SK-N-MC (cell line): ENCODE data around the gene CCDC78.
A peak's percentile ranks its signal among the peaks of the same experiment; 100 is the strongest.

Source experiments
- DNase-seq: peaks from one replicate; pipeline ENCODE4 v3.0.0-alpha.2; 2011; ENCODE audit warnings: low read depth, low spot score
- H3K27ac ChIP-seq: fragments of 200-600 bp; sonication (generic); 2 replicates; pipeline ENCODE4 v1.5.1; 2016; ENCODE audit warnings: mixed run types
- H3K36me3 ChIP-seq: fragments of 200-600 bp; sonication (generic); 2 replicates; pipeline ENCODE4 v1.6.1; 2017; ENCODE audit warnings: antibody characterized with exemption, low read length, mixed read lengths; ENCODE audit not compliant: insufficient read depth
- H3K4me3 ChIP-seq: fragments of 200-600 bp; sonication (generic); 2 replicates; pipeline ENCODE4 v1.5.1; 2016
- H3K9ac ChIP-seq: fragments of 200-600 bp; sonication (generic); 2 replicates; pipeline ENCODE4 v1.8.0; 2017; ENCODE audit warnings: mixed run types, mixed read lengths; ENCODE audit not compliant: insufficient read length
- H3K9me3 ChIP-seq: fragments of 200-600 bp; sonication (generic); 2 replicates; pipeline ENCODE4 v1.6.1; 2017; ENCODE audit warnings: low read depth, mild to moderate bottlenecking, antibody characterized with exemption, low read length, moderate library complexity, mixed read lengths
- EZH2 ChIP-seq: fragments of 200-600 bp; sonication (generic); IDR thresholded peaks from one replicate; pipeline ENCODE4 v1.6.1; 2017; ENCODE audit warnings: antibody characterized with exemption
- FOXP2 ChIP-seq: optimal IDR thresholded peaks from 2 replicates; pipeline ENCODE3; 2011; ENCODE audit warnings: mild to moderate bottlenecking, moderate library complexity; ENCODE audit not compliant: insufficient read depth; ENCODE audit errors: extremely low read length, control extremely low read depth
- POLR2AphosphoS5 ChIP-seq: IDR thresholded peaks from 2 replicates; pipeline ENCODE4 v1.6.1; 2012; ENCODE audit warnings: mild to moderate bottlenecking, low read depth, low read length, borderline replicate concordance

CCDC78 gene

GRCh38 chr16:705431-706188, 20.6 kb downstream of the CCDC78 start, which contains the start of gene FBXL16:
Gene FBXL16, minus strand, starts transcription at chr16:705801. Its CDS starts 8,396 bp downstream, at chr16:697405.
- Histone ChIP-seq H3K27ac (no peak within 1 kb of the TSS), H3K4me3 (no peak within 1 kb of the TSS), H3K9me3 (no peaks in the 10 kb centered on the region), H3K36me3 (no peaks in the 10 kb centered on the region), H3K9ac (no peak within 1 kb of the TSS)
- TF ChIP-seq FOXP2 (no peak), EZH2 (no peak), POLR2AphosphoS5 (no peak)
- no peak for DNase-seq

- DNase-seq, result no peak
- Histone ChIP-seq H3K4me3 (no peak overlapping the region), H3K27ac (no peak overlapping the region), H3K9me3 (no peaks in the 10 kb centered on the region), H3K9ac (no peak overlapping the region), H3K36me3 (no peaks in the 10 kb centered on the region)
- TF ChIP-seq FOXP2 (no peak), EZH2 (no peak), POLR2AphosphoS5 (no peak)
Observed at GRCh38 chr16:704552-705380, 21.5 kb downstream of the CCDC78 start.

- Histone ChIP-seq H3K4me3 (no peak overlapping the region), H3K27ac (no peak overlapping the region), H3K9ac (no peak overlapping the region), H3K9me3 (no peaks in the 10 kb centered on the region), H3K36me3 (no peaks in the 10 kb centered on the region)
- TF ChIP-seq FOXP2 (no peak), POLR2AphosphoS5 (no peak), EZH2 (no peak)
- no peak for DNase-seq
Observed at GRCh38 chr16:704047-704446, 22.2 kb downstream of the CCDC78 start.

GRCh38 chr16:703406-703805, 22.8 kb downstream of the CCDC78 start:
- no peak for DNase-seq
- no peak for TF ChIP-seq POLR2AphosphoS5
- Histone ChIP-seq H3K9me3 (no peaks in the 10 kb centered on the region), H3K4me3 (no peak overlapping the region), H3K9ac (no peak overlapping the region), H3K36me3 (no peaks in the 10 kb centered on the region), H3K27ac (no peak overlapping the region)

GRCh38 chr16:702341-702740, 23.9 kb downstream of the CCDC78 start:
- no peaks in the 10 kb centered on the region for H3K9me3 ChIP-seq

GRCh38 chr16:700684-701584, 25.3 kb downstream of the CCDC78 start:
- TF ChIP-seq FOXP2, result no peak
- TF ChIP-seq EZH2, result no peak
- no peak for TF ChIP-seq POLR2AphosphoS5
- no peak for DNase-seq
- Histone ChIP-seq H3K36me3 (no peaks in the 10 kb centered on the region), H3K9ac (no peak overlapping the region), H3K4me3 (0 out of 2 replicates have a peak overlapping the region, but pooled peaks have one; percentile 30), H3K9me3 (no peaks in the 10 kb centered on the region), H3K27ac (no peak overlapping the region)

More at GRCh38 chr16:702341-702740, 23.9 kb downstream of the CCDC78 start:
- no peak overlapping the region for H3K27ac ChIP-seq
- no peak for TF ChIP-seq POLR2AphosphoS5
- no peak for TF ChIP-seq EZH2
- TF ChIP-seq FOXP2, result no peak
- H3K36me3 ChIP-seq, result no peaks in the 10 kb centered on the region
- no peak for DNase-seq
- H3K4me3 ChIP-seq, result no peak overlapping the region
- H3K9ac ChIP-seq, result no peak overlapping the region

- TF ChIP-seq POLR2AphosphoS5 (no peak), EZH2 (no peak), FOXP2 (no peak)
- Histone ChIP-seq H3K9me3 (no peaks in the 10 kb centered on the region), H3K4me3 (no peak overlapping the region), H3K27ac (no peak overlapping the region), H3K9ac (no peak overlapping the region), H3K36me3 (no peaks in the 10 kb centered on the region)
- DNase-seq, result no peak
Observed at GRCh38 chr16:698911-699671, 27.2 kb downstream of the CCDC78 start.
